Osteoblast (primary cell): ENCODE measurements around the gene DOCK1. TPM values are rescaled to one million over a fixed set of nuclear protein-coding genes. Genes with fewer than 3 reads are reported as not detected.
A peak's percentile ranks its signal among the peaks of the same experiment; 100 is the strongest.

ENCODE experiments used
- DNase-seq: peaks from one replicate; pipeline ENCODE4 v3.0.0; 2011; ENCODE audit warnings: low spot score, mixed read lengths; ENCODE audit not compliant: insufficient read length; ENCODE audit errors: missing footprints
- H2AFZ ChIP-seq: 2 replicates; pipeline ENCODE4 v1.6.0; 2011; ENCODE audit warnings: mild to moderate bottlenecking, low read length
- H3K27ac ChIP-seq: 2 replicates; pipeline ENCODE4 v1.5.1; 2011; ENCODE audit warnings: mild to moderate bottlenecking, low read depth, low read length, moderate library complexity
- H3K27me3 ChIP-seq: 2 replicates; pipeline ENCODE4 v1.6.0; 2012; ENCODE audit warnings: mild to moderate bottlenecking, control low read depth, inconsistent platforms, low read length, moderate library complexity; ENCODE audit not compliant: insufficient read depth
- H3K36me3 ChIP-seq: 2 replicates; pipeline ENCODE4 v1.5.1; 2011; ENCODE audit warnings: mild to moderate bottlenecking, low read length, control low read depth, moderate library complexity; ENCODE audit not compliant: insufficient read depth
- H3K4me1 ChIP-seq: 2 replicates; pipeline ENCODE4 v1.5.1; 2011; ENCODE audit warnings: mild to moderate bottlenecking, low read length, control low read depth, moderate library complexity; ENCODE audit not compliant: insufficient read depth
- H3K4me2 ChIP-seq: 2 replicates; pipeline ENCODE4 v1.6.0; 2011; ENCODE audit warnings: mild to moderate bottlenecking, low read length; ENCODE audit not compliant: insufficient read depth
- H3K4me3 ChIP-seq: fragments of 200-600 bp; sonication (generic); 3 replicates; pipeline ENCODE4 v1.5.1; 2012; ENCODE audit warnings: mild to moderate bottlenecking, low read length, inconsistent platforms; ENCODE audit not compliant: insufficient read depth
- H3K79me2 ChIP-seq: 2 replicates; pipeline ENCODE4 v1.6.0; 2012; ENCODE audit warnings: mild to moderate bottlenecking, low read length, control low read depth, inconsistent platforms; ENCODE audit not compliant: insufficient read depth
- H3K9me3 ChIP-seq: 2 replicates; pipeline ENCODE4 v1.5.1; 2011; ENCODE audit warnings: low read depth, low read length, control low read depth
- H4K20me1 ChIP-seq: 2 replicates; pipeline ENCODE4 v1.6.0; 2012; ENCODE audit warnings: mild to moderate bottlenecking, low read length, control low read depth; ENCODE audit not compliant: insufficient read depth
- CTCF ChIP-seq: IDR thresholded peaks from 2 replicates; pipeline ENCODE4 v1.5.1; 2011; ENCODE audit warnings: mild to moderate bottlenecking, low read depth, low read length, moderate library complexity; ENCODE audit errors: extremely low read depth
- total RNA-seq: library from RNA; depleted of rRNA; stranded (reverse); fragments of >200 nt; gene quantifications from 2 replicates; pipeline ENCODE4 v1.2.3, GENCODE V29; 2012

The DOCK1 gene
- total RNA-seq, 1 donor = 80.3 TPM

- Histone ChIP-seq H3K4me1 (peaks cover 13% of the 10 kb centered on the region), H3K79me2 (no peaks in the 10 kb centered on the region), H3K27me3 (no peaks in the 10 kb centered on the region), H3K9me3 (no peaks in the 10 kb centered on the region), H3K27ac (no peak overlapping the region), H3K4me3 (no peak overlapping the region), H3K36me3 (peaks cover 66% of the 10 kb centered on the region), H3K4me2 (no peak overlapping the region), H2AFZ (no peak overlapping the region), H4K20me1 (peaks cover 7% of the 10 kb centered on the region)
- no peak for TF ChIP-seq CTCF
- DNase-seq = peak; percentile 26
These were observed 131.8 kb downstream of the DOCK1 start for GRCh38 chr10:127036987-127037386.

DNA sequence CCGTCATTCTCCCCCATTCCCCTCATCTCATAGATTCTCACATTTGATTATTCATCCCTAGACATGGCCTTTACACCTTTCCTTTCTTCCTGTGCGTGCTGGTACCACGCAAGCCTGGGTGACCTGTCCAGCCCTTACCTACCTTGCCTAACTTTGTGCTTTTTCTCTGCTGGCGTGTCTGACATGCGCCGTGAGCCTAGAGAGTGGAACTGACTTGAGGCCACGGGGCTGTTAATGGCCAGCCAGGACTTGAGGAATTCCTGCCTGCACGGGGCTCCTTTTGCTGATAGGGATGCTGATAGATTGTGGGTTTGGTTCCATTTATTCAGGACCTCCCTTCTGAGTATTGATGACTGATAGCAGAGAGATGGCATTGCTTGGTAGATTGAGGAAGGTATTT is 134.2 kb downstream of the DOCK1 start:
- H3K4me2 ChIP-seq = no peak overlapping the region
- H3K79me2 ChIP-seq = no peaks in the 10 kb centered on the region
- peaks cover 14% of the 10 kb centered on the region for H3K4me1 ChIP-seq
- DNase-seq = no peak
- peaks cover 69% of the 10 kb centered on the region for H3K36me3 ChIP-seq
- no peak overlapping the region for H3K4me3 ChIP-seq
- peaks cover 16% of the 10 kb centered on the region for H4K20me1 ChIP-seq
- no peaks in the 10 kb centered on the region for H3K27me3 ChIP-seq
- H3K27ac ChIP-seq = no peak overlapping the region
- H2AFZ ChIP-seq = no peak overlapping the region
- H3K9me3 ChIP-seq = no peaks in the 10 kb centered on the region
- no peak for TF ChIP-seq CTCF

DNA sequence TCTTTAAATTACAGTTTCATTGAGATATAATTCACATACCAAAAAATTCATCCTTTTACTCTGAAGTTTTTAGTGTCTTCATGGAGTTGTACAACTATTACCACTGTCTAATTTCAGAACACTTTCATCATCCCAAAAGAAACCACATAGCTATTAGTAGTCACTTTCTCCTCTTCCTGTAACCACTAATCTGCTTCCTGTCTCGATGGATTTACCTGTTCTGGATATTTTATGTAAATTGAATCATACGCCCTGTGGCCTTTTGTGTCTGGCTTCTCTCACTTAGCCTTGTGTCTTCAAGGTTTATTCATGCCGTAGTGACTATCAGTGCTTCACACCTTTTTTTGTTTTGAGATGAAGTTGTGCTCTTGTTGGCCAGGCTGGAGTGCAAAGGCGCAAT is 135.5 kb downstream of the DOCK1 start:
- DNase-seq = no peak
- Histone ChIP-seq H3K4me1 (peaks cover 14% of the 10 kb centered on the region), H3K4me2 (no peak overlapping the region), H3K27ac (no peak overlapping the region), H4K20me1 (peaks cover 18% of the 10 kb centered on the region), H3K36me3 (peaks cover 61% of the 10 kb centered on the region), H3K4me3 (no peak overlapping the region), H3K9me3 (no peaks in the 10 kb centered on the region), H3K27me3 (no peaks in the 10 kb centered on the region), H2AFZ (no peak overlapping the region), H3K79me2 (no peaks in the 10 kb centered on the region)
- TF ChIP-seq CTCF = no peak

DNA sequence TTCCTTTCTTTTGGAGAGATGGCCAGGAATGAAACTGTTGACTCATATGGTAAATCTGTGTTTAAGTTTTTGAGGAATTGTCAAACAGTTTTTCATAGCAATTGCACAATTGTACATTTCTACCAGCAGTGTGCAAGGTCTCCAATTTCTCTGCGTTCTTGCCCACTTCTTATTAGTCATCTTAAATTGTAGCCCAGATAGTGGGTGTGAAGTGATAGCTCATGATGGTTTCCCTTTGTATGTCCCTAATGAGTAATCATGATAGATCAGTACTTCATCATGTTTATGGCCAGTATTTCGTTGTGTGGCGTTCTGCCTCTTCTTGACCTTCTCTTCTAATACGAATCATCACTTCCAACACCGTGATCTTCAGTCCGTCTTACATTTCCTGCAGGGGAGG is 136.3 kb downstream of the DOCK1 start:
- H2AFZ ChIP-seq = no peak overlapping the region
- peaks cover 14% of the 10 kb centered on the region for H3K4me1 ChIP-seq

More for the DNA sequence above, 136.3 kb downstream of the DOCK1 start:
- Histone ChIP-seq H4K20me1 (peaks cover 21% of the 10 kb centered on the region), H3K36me3 (peaks cover 65% of the 10 kb centered on the region), H3K9me3 (no peaks in the 10 kb centered on the region), H3K27ac (peak overlapping the region; percentile 41), H3K27me3 (no peaks in the 10 kb centered on the region), H3K4me3 (no peak overlapping the region), H3K79me2 (peaks cover 3% of the 10 kb centered on the region), H3K4me2 (peak overlapping the region; percentile 43)
- TF ChIP-seq CTCF = no peak
- peak; percentile 91 for DNase-seq
